Fibroblast of lung (primary cell): ENCODE data around the gene ERGIC1. TPM values are rescaled to one million over a fixed set of nuclear protein-coding genes. Genes with fewer than 3 reads are reported as not detected.

ENCODE experiments used
- DNase-seq, 2 donors: peaks; one replicate each; pipeline versions ENCODE4 v3.0.0 to v3.0.0-alpha.2; 2010; ENCODE audit warnings: low read depth in 2 of 2
- H2AFZ ChIP-seq: 2 replicates; pipeline ENCODE4 v1.5.1; 2012; ENCODE audit warnings: low read length, control low read depth, inconsistent platforms
- H3K27ac ChIP-seq: 2 replicates; pipeline ENCODE4 v1.5.1; 2011; ENCODE audit warnings: low read length, control low read depth; ENCODE audit not compliant: insufficient read depth
- H3K27me3 ChIP-seq: 2 replicates; pipeline ENCODE4 v1.5.1; 2011; ENCODE audit warnings: mild to moderate bottlenecking, low read length; ENCODE audit not compliant: control insufficient read depth, insufficient read depth
- H3K36me3 ChIP-seq: 2 replicates; pipeline ENCODE4 v1.5.1; 2011; ENCODE audit warnings: low read length; ENCODE audit not compliant: control insufficient read depth, insufficient read depth
- H3K4me1 ChIP-seq: 2 replicates; pipeline ENCODE4 v1.5.1; 2011; ENCODE audit warnings: low read length; ENCODE audit not compliant: control insufficient read depth, insufficient read depth; ENCODE audit errors: extremely low read depth
- H3K4me2 ChIP-seq: 2 replicates; pipeline ENCODE4 v1.5.1; 2011; ENCODE audit warnings: low read length, control low read depth; ENCODE audit not compliant: insufficient read depth; ENCODE audit errors: extremely low read depth
- H3K4me3 ChIP-seq, 4 experiments: fragments of 200-600 bp in 1 of 4; sonication (generic) in 1 of 4; replicated peaks in 1 of 4; 2 replicates each; pipeline ENCODE4 v1.5.1; 2011 to 2016; ENCODE audit warnings: low read length in 4 of 4, low read depth in 3 of 4, mild to moderate bottlenecking in 3 of 4, control low read depth in 2 of 4, inconsistent platforms in 1 of 4, mixed read lengths in 1 of 4; ENCODE audit not compliant: insufficient read depth in 1 of 4; ENCODE audit errors: control extremely low read depth in 1 of 4
- H3K79me2 ChIP-seq: 2 replicates; pipeline ENCODE4 v1.5.1; 2012; ENCODE audit warnings: mild to moderate bottlenecking, low read length, inconsistent platforms; ENCODE audit not compliant: control insufficient read depth, insufficient read depth
- H3K9ac ChIP-seq: 2 replicates; pipeline ENCODE4 v1.5.1; 2011; ENCODE audit warnings: mild to moderate bottlenecking, low read length, control low read depth; ENCODE audit not compliant: insufficient read depth
- H3K9me3 ChIP-seq: 2 replicates; pipeline ENCODE4 v1.5.1; 2012; ENCODE audit warnings: low read depth, low read length; ENCODE audit not compliant: control insufficient read depth, insufficient read depth
- H4K20me1 ChIP-seq: 2 replicates; pipeline ENCODE4 v1.5.1; 2011; ENCODE audit warnings: low read length; ENCODE audit not compliant: control insufficient read depth, insufficient read depth; ENCODE audit errors: extremely low read depth
- EZH2 ChIP-seq: IDR thresholded peaks from 2 replicates; pipeline ENCODE4 v1.5.1; 2012; ENCODE audit warnings: low read length, control low read depth, mild to moderate bottlenecking; ENCODE audit errors: missing control alignments
- polyA plus RNA-seq, 2 donors: library from polyadenylated mRNA; depleted of rRNA in 1 of 2; stranded (reverse) in 1 of 2; unstranded in 1 of 2; fragments of >200 nt; gene quantifications; 2 replicates each; pipeline ENCODE4 v1.2.1, GENCODE V29; 2011 to 2012; ENCODE audit warnings: missing spikeins in 1 of 2
- total RNA-seq: library from RNA; depleted of rRNA; stranded (reverse); fragments of >200 nt; gene quantifications from 2 replicates; pipeline ENCODE4 v1.2.1, GENCODE V29; 2014
- TF ChIP-seq, protein P1 (sequence below), 2 donors: IDR thresholded peaks in 1 of 2; conservative IDR thresholded peaks in 1 of 2; 1 replicate in 1 of 2; 2 replicates in 1 of 2; pipeline ENCODE4 v1.5.1; 2011 to 2012; ENCODE audit warnings: low read length in 2 of 2, control low read depth in 1 of 2, inconsistent platforms in 1 of 2, low read depth in 1 of 2, mild to moderate bottlenecking in 1 of 2

The ERGIC1 gene
- total and polyA plus RNA-seq, 2 donors (not counting 1 experiment from before 2014, with no cell fraction given), result 113 to 171 TPM

DNA sequence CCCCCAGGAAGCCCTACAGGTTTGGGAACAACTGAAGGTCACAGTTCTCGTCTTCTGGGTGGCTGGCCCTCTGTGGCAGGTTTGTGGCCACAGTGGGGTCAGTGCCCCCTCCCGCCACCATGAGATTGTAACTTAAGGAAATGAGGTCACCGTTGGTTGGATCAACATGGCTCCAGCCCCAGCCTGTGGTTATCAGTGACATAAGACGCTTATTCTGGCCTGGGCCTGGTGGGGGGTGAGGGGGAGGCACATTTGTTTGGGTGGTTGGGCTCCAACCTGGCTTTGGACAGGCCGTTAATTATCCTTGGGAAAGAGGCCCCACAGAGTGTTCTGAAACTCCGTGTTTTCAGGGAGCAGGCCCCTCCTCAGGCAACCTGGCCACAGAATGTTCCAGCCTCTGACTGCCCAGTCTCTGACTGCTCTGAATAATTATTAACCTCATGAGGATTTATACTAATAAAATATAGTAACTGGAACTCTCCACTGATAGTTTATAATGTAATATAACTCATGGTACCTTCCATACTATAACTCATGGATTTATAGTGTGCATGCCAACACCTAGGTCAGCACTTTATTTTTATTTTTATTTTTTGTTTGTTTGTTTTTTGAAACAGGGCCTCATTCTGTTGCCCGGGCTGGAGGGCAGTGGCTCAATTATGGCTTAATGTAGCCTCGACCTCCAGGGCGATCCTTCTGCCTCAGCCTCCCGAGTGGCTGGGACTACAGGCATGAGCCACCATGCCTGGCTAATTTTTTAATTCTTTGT lies 67.1 kb downstream of the ERGIC1 start:
- H3K4me2 ChIP-seq, result no peak overlapping the region
- H3K36me3 ChIP-seq, result peaks cover 9% of the 10 kb centered on the region
- H3K4me3 ChIP-seq, result no peak overlapping the region
- peak overlapping the region; percentile 95 for H3K27ac ChIP-seq
- no peaks in the 10 kb centered on the region for H3K27me3 ChIP-seq
- H3K9ac ChIP-seq, result peak overlapping the region; percentile 20
- H4K20me1 ChIP-seq, result no peaks in the 10 kb centered on the region
- TF ChIP-seq EZH2, result no peak
- TF ChIP-seq, protein P1, sequence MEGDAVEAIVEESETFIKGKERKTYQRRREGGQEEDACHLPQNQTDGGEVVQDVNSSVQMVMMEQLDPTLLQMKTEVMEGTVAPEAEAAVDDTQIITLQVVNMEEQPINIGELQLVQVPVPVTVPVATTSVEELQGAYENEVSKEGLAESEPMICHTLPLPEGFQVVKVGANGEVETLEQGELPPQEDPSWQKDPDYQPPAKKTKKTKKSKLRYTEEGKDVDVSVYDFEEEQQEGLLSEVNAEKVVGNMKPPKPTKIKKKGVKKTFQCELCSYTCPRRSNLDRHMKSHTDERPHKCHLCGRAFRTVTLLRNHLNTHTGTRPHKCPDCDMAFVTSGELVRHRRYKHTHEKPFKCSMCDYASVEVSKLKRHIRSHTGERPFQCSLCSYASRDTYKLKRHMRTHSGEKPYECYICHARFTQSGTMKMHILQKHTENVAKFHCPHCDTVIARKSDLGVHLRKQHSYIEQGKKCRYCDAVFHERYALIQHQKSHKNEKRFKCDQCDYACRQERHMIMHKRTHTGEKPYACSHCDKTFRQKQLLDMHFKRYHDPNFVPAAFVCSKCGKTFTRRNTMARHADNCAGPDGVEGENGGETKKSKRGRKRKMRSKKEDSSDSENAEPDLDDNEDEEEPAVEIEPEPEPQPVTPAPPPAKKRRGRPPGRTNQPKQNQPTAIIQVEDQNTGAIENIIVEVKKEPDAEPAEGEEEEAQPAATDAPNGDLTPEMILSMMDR (conservative IDR thresholded peaks at IDR 0.05 in 1 of 2, IDR thresholded peaks at IDR 0.05 in 1 of 2; ENCODE audit: low read depth in 1 of 2, low read length in 2 of 2), result no peak
- H3K79me2 ChIP-seq, result peaks cover 3% of the 10 kb centered on the region
- H3K9me3 ChIP-seq, result no peaks in the 10 kb centered on the region
- peak; percentile 91 to 98 for DNase-seq
- H2AFZ ChIP-seq, result no peak overlapping the region
- H3K4me1 ChIP-seq, result peaks cover 66% of the 10 kb centered on the region

DNA sequence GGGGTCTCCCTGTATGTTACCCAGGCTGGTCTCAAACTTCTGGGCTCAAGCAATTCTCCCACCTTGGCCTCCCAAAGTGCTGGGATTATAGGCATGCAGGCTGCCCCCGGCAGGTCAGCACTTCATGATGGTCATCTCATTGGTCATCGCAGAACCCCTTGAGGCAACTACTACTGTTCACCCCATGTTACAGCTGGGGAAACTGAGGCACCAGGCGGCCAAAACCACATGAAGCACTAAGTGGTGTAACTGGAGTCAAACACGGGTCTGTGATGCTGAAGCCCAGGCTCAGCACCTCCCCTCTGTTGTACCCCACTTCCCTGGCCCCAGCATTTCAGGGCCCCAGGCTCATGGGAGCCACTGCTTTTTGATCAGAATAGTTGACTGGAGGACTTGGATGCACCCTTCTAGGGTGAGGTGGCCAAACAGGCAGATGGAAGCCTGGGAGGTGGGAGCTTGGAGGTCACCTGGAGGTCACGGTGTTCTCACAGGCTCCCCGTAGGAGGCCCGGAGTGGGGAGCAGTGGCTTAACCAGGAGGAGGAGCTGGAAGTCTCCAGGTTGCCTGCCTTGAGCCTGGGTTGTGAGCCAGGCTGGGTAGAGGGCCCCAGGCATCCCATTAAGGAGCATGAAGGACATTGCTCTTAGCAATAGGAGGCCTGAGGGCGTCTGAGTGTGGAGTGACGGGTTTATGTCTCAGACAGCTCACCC lies 67.9 kb downstream of the ERGIC1 start:
- Histone ChIP-seq H3K36me3 (peaks cover 9% of the 10 kb centered on the region), H3K4me2 (no peak overlapping the region), H3K79me2 (peaks cover 3% of the 10 kb centered on the region), H3K27me3 (no peaks in the 10 kb centered on the region), H3K4me1 (peaks cover 62% of the 10 kb centered on the region), H3K27ac (peak overlapping the region; percentile 95), H3K9ac (peak overlapping the region; percentile 29), H4K20me1 (no peaks in the 10 kb centered on the region), H3K9me3 (no peaks in the 10 kb centered on the region), H3K4me3 (no peak overlapping the region), H2AFZ (no peak overlapping the region)
- DNase-seq, result peak; percentile 65 to 66
- TF ChIP-seq, protein P1 (conservative IDR thresholded peaks at IDR 0.05 in 1 of 2, IDR thresholded peaks at IDR 0.05 in 1 of 2; ENCODE audit: low read depth in 1 of 2, low read length in 2 of 2), result no peak
- no peak for TF ChIP-seq EZH2
